Subcutaneous adipose tissue (tissue), 4 donors: ENCODE results near the gene NHLRC2. TPM values are rescaled to one million over a fixed set of nuclear protein-coding genes. Genes with fewer than 3 reads are reported as not detected.

Experiments
- CTCF ChIP-seq: fragments of 450-650 bp; IDR thresholded peaks from one replicate; pipeline ENCODE4 v1.5.1; 2016; ENCODE audit warnings: low read depth, mild to moderate bottlenecking, control low read depth, antibody characterized with exemption, moderate library complexity
- total RNA-seq, 4 donors: library from RNA; depleted of rRNA; stranded (reverse); fragments of >200 nt; gene quantifications; one replicate each; pipeline ENCODE4 v1.1.0, GENCODE V29; 2016

The NHLRC2 gene
- total RNA-seq, 4 donors from 2014 or later, result 25.0 to 68.6 (median 45.6) TPM

- no peak for TF ChIP-seq CTCF
These were observed 90.7 kb downstream of the NHLRC2 start for GRCh38 chr10:113945075-113945686.

GRCh38 chr10:113945687-113946085, 91.2 kb downstream of the NHLRC2 start:
- TF ChIP-seq CTCF, result no peak

- TF ChIP-seq CTCF, result no peak
These were observed 93.0 kb downstream of the NHLRC2 start for GRCh38 chr10:113947184-113948041.

GRCh38 chr10:113948048-113948447, 93.6 kb downstream of the NHLRC2 start:
- TF ChIP-seq CTCF, result no peak

GRCh38 chr10:113950268-113950667, 95.8 kb downstream of the NHLRC2 start:
- no peak for TF ChIP-seq CTCF

GRCh38 chr10:113953505-113954272, 99.2 kb downstream of the NHLRC2 start:
- TF ChIP-seq CTCF, result no peak

GRCh38 chr10:113954409-113954808, 99.9 kb downstream of the NHLRC2 start:
- no peak for TF ChIP-seq CTCF
